Thyroid gland (tissue), 4 donors: ENCODE data around the gene CDC25C.

Source experiments
- POLR2A ChIP-seq, 2 donors: fragments of 450-650 bp; IDR thresholded peaks; one replicate each; pipeline ENCODE4 v1.6.1; 2017; ENCODE audit warnings: antibody characterized with exemption in 2 of 2, mild to moderate bottlenecking in 2 of 2, moderate library complexity in 1 of 2
- TF ChIP-seq, protein P1 (sequence below), 6 experiments: fragments of 200-600 bp in 3 of 6; fragments of 450-650 bp in 3 of 6; sonication (generic) in 3 of 6; IDR thresholded peaks; one replicate each; pipeline ENCODE4 v1.5.1; 2016 to 2019; ENCODE audit warnings: antibody characterized with exemption in 6 of 6, mild to moderate bottlenecking in 2 of 6, inconsistent platforms in 1 of 6, moderate library complexity in 1 of 6

DNA sequence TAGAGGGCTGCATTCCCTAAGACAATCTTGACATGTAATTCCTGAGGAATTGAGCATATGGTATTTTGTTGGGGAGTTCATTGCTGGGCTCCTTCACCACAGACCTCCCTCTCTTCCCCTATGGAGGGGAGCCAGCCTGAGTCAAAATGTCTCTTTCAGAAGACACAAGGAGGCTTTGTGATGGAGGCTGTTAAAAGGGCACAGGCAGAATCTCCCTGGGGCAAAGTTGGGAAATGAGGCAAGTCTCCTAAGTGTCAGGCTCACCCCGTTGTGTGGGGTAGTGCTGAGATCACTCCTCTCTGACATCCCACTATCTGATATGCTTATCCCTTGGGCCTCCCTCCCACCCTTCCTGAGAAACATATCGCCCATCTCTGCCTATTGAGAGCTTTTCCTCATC is 87.8 kb downstream of the CDC25C start:
- no peak for TF ChIP-seq POLR2A (IDR thresholded peaks at IDR 0.05)
- TF ChIP-seq, protein P1, sequence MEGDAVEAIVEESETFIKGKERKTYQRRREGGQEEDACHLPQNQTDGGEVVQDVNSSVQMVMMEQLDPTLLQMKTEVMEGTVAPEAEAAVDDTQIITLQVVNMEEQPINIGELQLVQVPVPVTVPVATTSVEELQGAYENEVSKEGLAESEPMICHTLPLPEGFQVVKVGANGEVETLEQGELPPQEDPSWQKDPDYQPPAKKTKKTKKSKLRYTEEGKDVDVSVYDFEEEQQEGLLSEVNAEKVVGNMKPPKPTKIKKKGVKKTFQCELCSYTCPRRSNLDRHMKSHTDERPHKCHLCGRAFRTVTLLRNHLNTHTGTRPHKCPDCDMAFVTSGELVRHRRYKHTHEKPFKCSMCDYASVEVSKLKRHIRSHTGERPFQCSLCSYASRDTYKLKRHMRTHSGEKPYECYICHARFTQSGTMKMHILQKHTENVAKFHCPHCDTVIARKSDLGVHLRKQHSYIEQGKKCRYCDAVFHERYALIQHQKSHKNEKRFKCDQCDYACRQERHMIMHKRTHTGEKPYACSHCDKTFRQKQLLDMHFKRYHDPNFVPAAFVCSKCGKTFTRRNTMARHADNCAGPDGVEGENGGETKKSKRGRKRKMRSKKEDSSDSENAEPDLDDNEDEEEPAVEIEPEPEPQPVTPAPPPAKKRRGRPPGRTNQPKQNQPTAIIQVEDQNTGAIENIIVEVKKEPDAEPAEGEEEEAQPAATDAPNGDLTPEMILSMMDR (IDR thresholded peaks at IDR 0.05) = no peak
